H1 (cell line): Measurements from ENCODE around the gene KHDC4. TPM values are rescaled to one million over a fixed set of nuclear protein-coding genes. Genes with fewer than 3 reads are reported as not detected.

Source experiments
- CTCF ChIA-PET: fragments of 300-600 bp; sonication (Branson Sonifier 250); formaldehyde crosslinking; loops from one replicate; lab custom pipeline; 2021; ENCODE audit not compliant: partially characterized antibody; lab: Charles Lee
- POLR2A ChIA-PET: fragments of 300-600 bp; sonication (Branson Sonifier 250); formaldehyde crosslinking; loops from one replicate; lab custom pipeline; 2021; ENCODE audit warnings: inconsistent platforms; ENCODE audit not compliant: partially characterized antibody; lab: Charles Lee
- DNase-seq, 2 experiments: peaks; one replicate each; pipeline versions ENCODE4 v3.0.0 to v3.0.0-alpha.2; 2010 to 2022; ENCODE audit warnings: low spot score in 2 of 2, low read depth in 1 of 2, mixed read lengths in 1 of 2
- FAIRE-seq: peaks from 2 replicates; lab custom pipeline; 2011; peaks lifted over from hg19 to GRCh38; lab: Jason Lieb, UNC
- H2AFZ ChIP-seq: 2 replicates; pipeline ENCODE4 v1.8.1; 2012; ENCODE audit warnings: low read length, inconsistent platforms
- H2AK5ac ChIP-seq: 2 replicates; pipeline ENCODE4 v1.6.1; 2013; ENCODE audit warnings: low read depth, low read length
- H2BK120ac ChIP-seq: replicated peaks from 2 replicates; pipeline ENCODE3; 2013; ENCODE audit warnings: low read depth, low read length, inconsistent platforms
- H2BK12ac ChIP-seq: 2 replicates; pipeline ENCODE4 v1.6.1; 2013; ENCODE audit warnings: low read depth, low read length
- H2BK15ac ChIP-seq: 2 replicates; pipeline ENCODE4 v1.6.1; 2013; ENCODE audit warnings: low read length
- H2BK20ac ChIP-seq: 2 replicates; pipeline ENCODE4 v1.6.1; 2013; ENCODE audit warnings: low read length
- H2BK5ac ChIP-seq: 2 replicates; pipeline ENCODE4 v1.6.1; 2013; ENCODE audit warnings: low read depth, low read length
- H3K14ac ChIP-seq: 2 replicates; pipeline ENCODE4 v1.6.1; 2013; ENCODE audit warnings: inconsistent platforms; ENCODE audit not compliant: insufficient read length
- H3K18ac ChIP-seq: 2 replicates; pipeline ENCODE4 v1.6.1; 2013; ENCODE audit warnings: low read length; ENCODE audit errors: extremely low read depth
- H3K23ac ChIP-seq: 2 replicates; pipeline ENCODE4 v1.6.1; 2013; ENCODE audit warnings: inconsistent platforms; ENCODE audit not compliant: insufficient read length
- H3K23me2 ChIP-seq: 2 replicates; pipeline ENCODE4 v1.6.1; 2013; ENCODE audit warnings: low read depth, low read length
- H3K27ac ChIP-seq: 2 replicates; pipeline ENCODE4 v1.6.1; 2011; ENCODE audit warnings: low read depth, low read length, inconsistent platforms
- H3K27me3 ChIP-seq, 4 experiments: replicated peaks in 1 of 4; 1 replicate in 1 of 4; 2 replicates in 3 of 4; pipeline versions ENCODE4 v1.6.1 to v1.8.1; 2011 to 2013; ENCODE audit warnings: low read length in 3 of 4, mild to moderate bottlenecking in 3 of 4, inconsistent platforms in 2 of 4, mixed read lengths in 2 of 4, moderate library complexity in 1 of 4; ENCODE audit not compliant: control insufficient read depth in 3 of 4, insufficient read depth in 3 of 4; ENCODE audit errors: extremely low read depth in 1 of 4
- H3K36me3 ChIP-seq, 4 experiments: 2 replicates each; pipeline versions ENCODE4 v1.6.1 to v1.8.1; 2011 to 2013; ENCODE audit warnings: mild to moderate bottlenecking in 4 of 4, low read length in 3 of 4, moderate library complexity in 2 of 4, control low read depth in 1 of 4, inconsistent platforms in 1 of 4; ENCODE audit not compliant: insufficient read depth in 4 of 4, control insufficient read depth in 2 of 4
- H3K4ac ChIP-seq: replicated peaks from 2 replicates; pipeline ENCODE3; 2013; ENCODE audit warnings: low read length, low read depth, mixed read lengths, inconsistent platforms; ENCODE audit not compliant: insufficient read length
- H3K4me1 ChIP-seq, 4 experiments: replicated peaks in 1 of 4; 1 replicate in 1 of 4; 2 replicates in 3 of 4; pipeline versions ENCODE4 v1.6.1 to v1.8.1; 2011 to 2013; ENCODE audit warnings: low read length in 3 of 4, inconsistent platforms in 2 of 4, mixed read lengths in 1 of 4; ENCODE audit not compliant: insufficient read depth in 4 of 4, control insufficient read depth in 3 of 4
- H3K4me2 ChIP-seq, 2 experiments: 2 replicates each; pipeline versions ENCODE4 v1.6.1 to v1.8.1; 2011 to 2013; ENCODE audit warnings: low read depth in 2 of 2, low read length in 2 of 2, control low read depth in 1 of 2, inconsistent platforms in 1 of 2, mild to moderate bottlenecking in 1 of 2; ENCODE audit not compliant: insufficient read depth in 1 of 2
- H3K4me3 ChIP-seq, 4 experiments: fragments of 200-600, 300-600 bp in 1 of 4; sonication (generic), shearing (Covaris generic), sonication (Bioruptor Twin) in 1 of 4; 2 replicates each; pipeline versions ENCODE4 v1.5.1 to v1.8.1; 2011 to 2016; ENCODE audit warnings: low read length in 4 of 4, low read depth in 3 of 4, control low read depth in 2 of 4, inconsistent platforms in 2 of 4, mild to moderate bottlenecking in 2 of 4, mixed read lengths in 1 of 4, moderate library complexity in 1 of 4; ENCODE audit not compliant: insufficient read depth in 2 of 4; ENCODE audit errors: extremely low read depth in 1 of 4
- H3K56ac ChIP-seq: replicated peaks from 2 replicates; pipeline ENCODE3; 2013; ENCODE audit warnings: low read depth, mild to moderate bottlenecking, mixed read lengths, low read length, inconsistent platforms; ENCODE audit not compliant: insufficient read length
- H3K79me1 ChIP-seq: 2 replicates; pipeline ENCODE4 v1.6.1; 2013; ENCODE audit warnings: low read depth, low read length, control low read depth
- H3K79me2 ChIP-seq, 2 experiments: 2 replicates each; pipeline versions ENCODE4 v1.6.1 to v1.8.1; 2012 to 2013; ENCODE audit warnings: low read length in 2 of 2, mild to moderate bottlenecking in 2 of 2, inconsistent platforms in 1 of 2; ENCODE audit not compliant: insufficient read depth in 2 of 2, control insufficient read depth in 1 of 2
- H3K9ac ChIP-seq, 4 experiments: replicated peaks in 1 of 4; 1 replicate in 1 of 4; 2 replicates in 3 of 4; pipeline versions ENCODE4 v1.6.1 to v1.8.1; 2011 to 2013; ENCODE audit warnings: low read depth in 3 of 4, low read length in 3 of 4, control low read depth in 2 of 4, mild to moderate bottlenecking in 2 of 4, moderate library complexity in 2 of 4, inconsistent platforms in 1 of 4; ENCODE audit errors: extremely low read depth in 1 of 4
- H3K9me3 ChIP-seq, 2 experiments: 2 replicates each; pipeline versions ENCODE4 v1.6.1 to v1.8.1; 2012 to 2013; ENCODE audit warnings: mild to moderate bottlenecking in 2 of 2, moderate library complexity in 2 of 2, control low read depth in 1 of 2, inconsistent platforms in 1 of 2, low read depth in 1 of 2, low read length in 1 of 2, mixed read lengths in 1 of 2; ENCODE audit not compliant: insufficient read depth in 2 of 2
- H4K20me1 ChIP-seq, 2 experiments: replicated peaks in 1 of 2; 2 replicates each; pipeline versions ENCODE3 to v1.8.1; 2011 to 2013; ENCODE audit warnings: inconsistent platforms in 2 of 2, low read length in 2 of 2, mild to moderate bottlenecking in 1 of 2; ENCODE audit not compliant: insufficient read depth in 2 of 2, control insufficient read depth in 1 of 2
- H4K5ac ChIP-seq: 2 replicates; pipeline ENCODE4 v1.6.1; 2013; ENCODE audit warnings: low read length, low read depth, mixed read lengths, inconsistent platforms; ENCODE audit not compliant: insufficient read length
- H4K8ac ChIP-seq: 2 replicates; pipeline ENCODE4 v1.8.0; 2013; ENCODE audit warnings: mild to moderate bottlenecking, moderate library complexity, low read length, inconsistent platforms; ENCODE audit not compliant: insufficient read depth; ENCODE audit errors: extremely low read depth
- H4K91ac ChIP-seq: replicated peaks from 2 replicates; pipeline ENCODE3; 2013; ENCODE audit warnings: low read length, mixed read lengths, inconsistent platforms; ENCODE audit not compliant: insufficient read length
- CBX8 ChIP-seq: fragments of 300-800, 300-1000 bp; sonication (generic); IDR thresholded peaks from 2 replicates; pipeline ENCODE4 v1.7.1; 2016; ENCODE audit warnings: low read depth, low read length, borderline replicate concordance
- CHD2 ChIP-seq: IDR thresholded peaks from 2 replicates; pipeline ENCODE4 v1.6.1; 2012; ENCODE audit warnings: low read length, improper control_type of control experiment
- EP300 ChIP-seq, 2 experiments: IDR thresholded peaks; 1 replicate in 1 of 2; 2 replicates in 1 of 2; pipeline ENCODE4 v1.6.1; 2011 to 2012; ENCODE audit warnings: low read depth in 2 of 2, low read length in 2 of 2, mild to moderate bottlenecking in 2 of 2, borderline replicate concordance in 1 of 2, inconsistent platforms in 1 of 2, moderate library complexity in 1 of 2
- JUND ChIP-seq: IDR thresholded peaks from 2 replicates; pipeline ENCODE4 v1.6.1; 2011; ENCODE audit warnings: mild to moderate bottlenecking, improper control_type of control experiment, low read length
- KDM1A ChIP-seq: fragments of 200-600, 300-600 bp; sonication (generic); IDR thresholded peaks from 2 replicates; pipeline ENCODE4 v1.7.1; 2016; ENCODE audit warnings: mild to moderate bottlenecking, low read length, borderline replicate concordance
- KDM4A ChIP-seq: IDR thresholded peaks from one replicate; pipeline ENCODE4 v1.7.1; 2012; ENCODE audit warnings: low read depth, mild to moderate bottlenecking, moderate library complexity, low read length, inconsistent platforms; ENCODE audit not compliant: severe bottlenecking
- NANOG ChIP-seq: IDR thresholded peaks from 2 replicates; pipeline ENCODE4 v1.6.1; 2011; ENCODE audit warnings: low read length, low read depth, mild to moderate bottlenecking, inconsistent platforms; ENCODE audit not compliant: insufficient read depth, poor library complexity, severe bottlenecking
- POLR2A ChIP-seq, 2 experiments: IDR thresholded peaks; 1 replicate in 1 of 2; 2 replicates in 1 of 2; pipeline ENCODE4 v1.6.1; 2011; ENCODE audit warnings: low read depth in 2 of 2, low read length in 2 of 2, mild to moderate bottlenecking in 2 of 2; ENCODE audit errors: control extremely low read depth in 1 of 2
- POLR2AphosphoS5 ChIP-seq: IDR thresholded peaks from 2 replicates; pipeline ENCODE4 v1.6.1; 2011; ENCODE audit warnings: low read depth, low read length
- RBBP5 ChIP-seq: IDR thresholded peaks from 2 replicates; pipeline ENCODE4 v1.7.1; 2012; ENCODE audit warnings: low read depth, mild to moderate bottlenecking, inconsistent platforms, low read length, moderate library complexity, borderline replicate concordance
- TCF12 ChIP-seq: IDR thresholded peaks from 2 replicates; pipeline ENCODE4 v1.6.1; 2011; ENCODE audit warnings: low read depth, mild to moderate bottlenecking, low read length
- TEAD4 ChIP-seq: IDR thresholded peaks from 2 replicates; pipeline ENCODE4 v1.6.1; 2012; ENCODE audit warnings: low read depth, low read length, inconsistent platforms, mixed read lengths
- WGBS, 2 experiments: shearing (Covaris generic) in 1 of 2; methylation state at CpG; one replicate each; pipeline versions ENCODE4 v1.1.6 to v1.1.7; 2013 to 2015; ENCODE audit warnings: low lambda C conversion rate in 2 of 2, mixed read lengths in 2 of 2, inconsistent platforms in 1 of 2, low coverage in 1 of 2, missing lambda C conversion rate in 1 of 2; ENCODE audit not compliant: insufficient replicate concordance in 2 of 2, insufficient coverage in 1 of 2, insufficient read length in 1 of 2; ENCODE audit errors: extremely low coverage in 1 of 2, missing lambda C conversion rate in 1 of 2; 5-methylcytosine and 5-hydroxymethylcytosine counted together
- polyA plus RNA-seq, 7 experiments: library from polyadenylated mRNA; depleted of rRNA in 3 of 7; stranded (reverse) in 5 of 7; unstranded in 2 of 7; fragments of >200 nt in 5 of 7; fragments of 200-250 nt in 2 of 7; gene quantifications; 1 replicate in 5 of 7; 2 replicates in 1 of 7; 4 replicates in 1 of 7; pipeline versions ENCODE4 v1.2.1 to v1.2.3, GENCODE V29; 2011 to 2013; ENCODE audit warnings: missing spikeins in 2 of 7, mixed read lengths in 2 of 7
- total RNA-seq: library from RNA; stranded (reverse); fragmentation: NEBNext Ultra II Directional; extraction: Animal tissue kit (Norgen Biotek cat#: 25700); gene quantifications from 2 replicates; pipeline ENCODE4 v1.2.1, GENCODE V29; 2021

Gene KHDC4
- total and polyA plus RNA-seq, 2 of the 8 experiments (the other 6 are each of a cell fraction or from before 2014, with no cell fraction given), result 56.6 to 81.1 TPM

DNA sequence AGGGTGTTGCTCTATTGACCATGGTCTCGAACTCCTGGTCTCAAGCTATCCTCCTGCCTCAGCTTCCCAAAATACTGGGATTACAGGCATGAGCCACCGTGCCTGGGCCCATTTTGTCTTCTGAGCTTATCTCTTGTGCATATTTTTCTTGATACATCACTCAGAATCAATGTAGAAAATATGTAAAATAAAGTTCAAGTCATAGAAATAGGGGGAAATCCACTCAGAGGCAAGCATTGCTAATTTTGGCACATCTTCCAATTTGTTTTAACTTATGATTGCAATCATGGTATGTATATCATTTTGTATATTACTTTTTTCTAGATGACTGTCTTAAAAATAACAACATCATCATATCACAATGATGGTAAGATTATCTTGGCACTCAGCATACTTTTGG, 44.6 kb downstream of the KHDC4 start:
- TF ChIP-seq CBX8 (no peak), CHD2 (no peak), KDM4A (no peak), RBBP5 (no peak), KDM1A (no peak), EP300 (IDR thresholded peaks at IDR 0.05; ENCODE audit: borderline replicate concordance in 1 of 2, low read depth in 2 of 2, low read length in 2 of 2) (no peak), TCF12 (no peak), POLR2A (IDR thresholded peaks at IDR 0.05; ENCODE audit: control extremely low read depth in 1 of 2, low read depth in 2 of 2, low read length in 2 of 2) (no peak), JUND (no peak), POLR2AphosphoS5 (no peak), TEAD4 (no peak), NANOG (no peak)
- TF ChIP-seq, all 59 proteins: peak for 0

More for the DNA sequence above, 44.6 kb downstream of the KHDC4 start:
- H2BK120ac ChIP-seq, result no peak overlapping the region
- H3K4me3 ChIP-seq, result no peak overlapping the region
- no peaks in the 10 kb centered on the region for H3K23me2 ChIP-seq
- no peak overlapping the region for H3K14ac ChIP-seq
- no peak overlapping the region for H2AFZ ChIP-seq
- H3K9me3 ChIP-seq, result no peaks in the 10 kb centered on the region
- no peak overlapping the region for H4K5ac ChIP-seq
- no peak overlapping the region for H3K56ac ChIP-seq
- H3K9ac ChIP-seq, result no peak overlapping the region
- no peak overlapping the region for H3K4ac ChIP-seq
- H3K27ac ChIP-seq, result no peak overlapping the region
- WGBS, 2 experiments, result 91% methylated on average over 2 of the region's 2 CpGs; no CpG with 5 or more reads in 1 of the 2 experiments
- FAIRE-seq, result no peak
- CTCF ChIA-PET, result interaction anchor here (0.7 to 0.8 kb wide), 2 partner anchors 11 to 55 kb away, joined by 3 to 4 read pairs; no protein-coding TSS in a partner anchor
- H3K79me1 ChIP-seq, result no peaks in the 10 kb centered on the region
- H2AK5ac ChIP-seq, result no peak overlapping the region
- no peaks in the 10 kb centered on the region for H3K4me1 ChIP-seq
- no peak overlapping the region for H2BK15ac ChIP-seq
- no peak for DNase-seq
- no peaks in the 10 kb centered on the region for H4K20me1 ChIP-seq
- H4K8ac ChIP-seq, result no peak overlapping the region
- no peak overlapping the region for H4K91ac ChIP-seq
- no peak overlapping the region for H3K18ac ChIP-seq
- POLR2A ChIA-PET, result interaction anchor here (2.2 kb wide), 1 partner anchor 29 kb away, joined by 6 read pairs; the partner anchor contains the start of gene SYT11
- H2BK20ac ChIP-seq, result no peak overlapping the region
- H2BK5ac ChIP-seq, result no peak overlapping the region
- H3K27me3 ChIP-seq, result no peaks in the 10 kb centered on the region
- H3K79me2 ChIP-seq, result no peaks in the 10 kb centered on the region
- no peaks in the 10 kb centered on the region for H3K36me3 ChIP-seq
- no peak overlapping the region for H3K4me2 ChIP-seq
- no peak overlapping the region for H2BK12ac ChIP-seq
- H3K23ac ChIP-seq, result no peak overlapping the region
